ENCODE results near the gene MX2.

DNA sequence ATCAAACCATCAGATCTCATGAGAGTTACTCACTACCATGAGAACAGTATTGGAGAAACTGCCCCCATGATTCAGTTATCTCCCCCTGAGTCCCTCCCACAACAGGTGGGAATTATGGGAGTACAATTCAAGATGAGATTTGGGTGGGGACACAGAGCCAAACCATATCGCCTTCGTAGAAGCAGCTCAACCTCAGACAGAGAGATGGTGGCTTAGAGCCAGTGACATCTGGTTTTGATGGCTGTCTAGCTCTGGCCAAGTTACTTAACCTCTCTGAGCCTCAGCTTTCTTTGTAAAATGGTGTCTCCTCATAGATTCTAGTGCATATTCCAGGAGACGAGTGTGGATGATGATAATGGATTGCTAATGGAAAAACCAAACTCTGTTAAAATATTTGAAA lies 91.4 kb downstream of the MX2 start:
- no peak for TF ChIP-seq MAX (IDR thresholded peaks at IDR 0.05)
- TF ChIP-seq CREB1 (IDR thresholded peaks at IDR 0.05; ENCODE audit: low read depth): no peak
- no peak for TF ChIP-seq EP300 (IDR thresholded peaks at IDR 0.05; ENCODE audit: borderline replicate concordance)
- TF ChIP-seq FOXM1 (IDR thresholded peaks at IDR 0.05; ENCODE audit: borderline replicate concordance, low read depth): no peak
- TF ChIP-seq, protein P1, sequence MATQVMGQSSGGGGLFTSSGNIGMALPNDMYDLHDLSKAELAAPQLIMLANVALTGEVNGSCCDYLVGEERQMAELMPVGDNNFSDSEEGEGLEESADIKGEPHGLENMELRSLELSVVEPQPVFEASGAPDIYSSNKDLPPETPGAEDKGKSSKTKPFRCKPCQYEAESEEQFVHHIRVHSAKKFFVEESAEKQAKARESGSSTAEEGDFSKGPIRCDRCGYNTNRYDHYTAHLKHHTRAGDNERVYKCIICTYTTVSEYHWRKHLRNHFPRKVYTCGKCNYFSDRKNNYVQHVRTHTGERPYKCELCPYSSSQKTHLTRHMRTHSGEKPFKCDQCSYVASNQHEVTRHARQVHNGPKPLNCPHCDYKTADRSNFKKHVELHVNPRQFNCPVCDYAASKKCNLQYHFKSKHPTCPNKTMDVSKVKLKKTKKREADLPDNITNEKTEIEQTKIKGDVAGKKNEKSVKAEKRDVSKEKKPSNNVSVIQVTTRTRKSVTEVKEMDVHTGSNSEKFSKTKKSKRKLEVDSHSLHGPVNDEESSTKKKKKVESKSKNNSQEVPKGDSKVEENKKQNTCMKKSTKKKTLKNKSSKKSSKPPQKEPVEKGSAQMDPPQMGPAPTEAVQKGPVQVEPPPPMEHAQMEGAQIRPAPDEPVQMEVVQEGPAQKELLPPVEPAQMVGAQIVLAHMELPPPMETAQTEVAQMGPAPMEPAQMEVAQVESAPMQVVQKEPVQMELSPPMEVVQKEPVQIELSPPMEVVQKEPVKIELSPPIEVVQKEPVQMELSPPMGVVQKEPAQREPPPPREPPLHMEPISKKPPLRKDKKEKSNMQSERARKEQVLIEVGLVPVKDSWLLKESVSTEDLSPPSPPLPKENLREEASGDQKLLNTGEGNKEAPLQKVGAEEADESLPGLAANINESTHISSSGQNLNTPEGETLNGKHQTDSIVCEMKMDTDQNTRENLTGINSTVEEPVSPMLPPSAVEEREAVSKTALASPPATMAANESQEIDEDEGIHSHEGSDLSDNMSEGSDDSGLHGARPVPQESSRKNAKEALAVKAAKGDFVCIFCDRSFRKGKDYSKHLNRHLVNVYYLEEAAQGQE (IDR thresholded peaks at IDR 0.05; ENCODE audit: low read depth): no peak
- no peak for TF ChIP-seq RAD21 (IDR thresholded peaks at IDR 0.05; ENCODE audit: low read depth)
- TF ChIP-seq, protein P2, sequence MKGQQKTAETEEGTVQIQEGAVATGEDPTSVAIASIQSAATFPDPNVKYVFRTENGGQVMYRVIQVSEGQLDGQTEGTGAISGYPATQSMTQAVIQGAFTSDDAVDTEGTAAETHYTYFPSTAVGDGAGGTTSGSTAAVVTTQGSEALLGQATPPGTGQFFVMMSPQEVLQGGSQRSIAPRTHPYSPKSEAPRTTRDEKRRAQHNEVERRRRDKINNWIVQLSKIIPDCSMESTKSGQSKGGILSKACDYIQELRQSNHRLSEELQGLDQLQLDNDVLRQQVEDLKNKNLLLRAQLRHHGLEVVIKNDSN (IDR thresholded peaks at IDR 0.05): no peak
- no peak for TF ChIP-seq TEAD4 (IDR thresholded peaks at IDR 0.05)
- TF ChIP-seq TAF1 (IDR thresholded peaks at IDR 0.05; ENCODE audit: low read depth): no peak

All from Ishikawa (cell line).